Measurements from ENCODE around the gene TMEM37. TPM values are rescaled to one million over a fixed set of nuclear protein-coding genes. Genes with fewer than 3 reads are reported as not detected.

TMEM37 gene
- total and polyA plus RNA-seq, 2 of the 13 experiments (the other 11 are each of a cell fraction or from before 2014, with no cell fraction given), result 37.7 to 115 TPM

DNA sequence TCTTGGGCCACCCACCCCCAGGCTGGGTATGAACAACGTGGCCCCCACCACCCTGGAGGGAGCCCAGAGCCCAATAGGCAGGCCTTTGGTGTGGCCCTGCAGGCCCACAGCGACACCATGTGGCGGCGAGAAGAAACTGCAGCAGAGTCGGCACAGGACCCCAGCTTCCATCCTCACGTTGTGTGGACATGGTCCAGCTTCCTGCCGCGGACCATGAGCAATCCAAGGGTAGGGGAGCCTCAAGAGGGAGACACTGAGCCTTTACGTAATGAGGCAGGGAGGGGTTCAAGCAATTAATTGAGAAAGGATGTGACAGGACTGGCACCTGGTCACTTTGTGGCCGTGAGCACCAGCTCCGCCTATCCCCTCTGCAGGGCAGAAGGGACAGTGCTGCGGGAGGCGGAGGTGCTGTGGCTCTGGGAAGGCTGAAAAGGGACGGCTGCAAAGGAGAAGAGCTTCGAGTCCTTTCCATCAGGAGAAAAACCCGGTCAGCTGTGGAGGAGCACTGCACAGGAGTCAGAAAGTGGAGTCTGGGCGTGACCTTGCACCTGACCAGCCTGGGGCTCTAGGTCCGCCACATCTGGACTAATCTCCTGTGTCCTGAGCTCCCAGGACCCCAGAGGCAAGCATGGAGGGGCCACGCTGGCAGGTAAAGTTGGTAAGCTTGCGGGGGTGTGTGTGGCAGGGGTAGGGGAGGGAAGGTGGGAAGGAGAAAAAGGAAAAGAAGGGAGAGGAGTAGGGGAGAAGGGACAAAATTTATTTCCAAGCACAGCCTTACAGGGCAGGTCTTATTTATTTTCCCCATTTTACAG, 44.9 kb downstream of the TMEM37 start (continued):
- TF ChIP-seq ZNF652 (CRISPR knock-in tag; IDR thresholded peaks at IDR 0.05; ENCODE audit: borderline replicate concordance, low read depth) (peak; percentile 49; the same call in 1 of the 2 replicates), SCMH1 (CRISPR knock-in tag; IDR thresholded peaks at IDR 0.05; ENCODE audit: borderline replicate concordance) (no peak), SMARCE1 (IDR thresholded peaks at IDR 0.05; ENCODE audit: borderline replicate concordance) (no peak), ZKSCAN5 (CRISPR knock-in tag; IDR thresholded peaks at IDR 0.05) (no peak), CREM (IDR thresholded peaks at IDR 0.05) (no peak), CREM (CRISPR knock-in tag; IDR thresholded peaks at IDR 0.05) (no peak), ZNF572 (CRISPR knock-in tag; IDR thresholded peaks at IDR 0.05) (no peak), RAD51 (IDR thresholded peaks at IDR 0.05; ENCODE audit: borderline replicate concordance) (no peak), ZNF577 (CRISPR knock-in tag; IDR thresholded peaks at IDR 0.05; ENCODE audit: borderline replicate concordance, low read depth) (no peak), ZNF619 (CRISPR knock-in tag; IDR thresholded peaks at IDR 0.05) (0 out of 2 replicates have a peak, but pooled peaks have one; percentile 46), SETDB1 (CRISPR knock-in tag; IDR thresholded peaks at IDR 0.05; ENCODE audit: borderline replicate concordance) (no peak), SALL2 (CRISPR knock-in tag; IDR thresholded peaks at IDR 0.05) (no peak), ZNF724P (CRISPR knock-in tag; IDR thresholded peaks at IDR 0.05; ENCODE audit: borderline replicate concordance) (no peak), RFX1 (IDR thresholded peaks at IDR 0.05) (no peak), ZNF780A (CRISPR knock-in tag; IDR thresholded peaks at IDR 0.05) (no peak), ZNF598 (CRISPR knock-in tag; IDR thresholded peaks at IDR 0.05; ENCODE audit: borderline replicate concordance) (no peak; the same call in 1 of the 2 replicates), ARNT2 (CRISPR knock-in tag; IDR thresholded peaks at IDR 0.05; ENCODE audit: low read depth) (no peak)
- TF ChIP-seq, protein P1, sequence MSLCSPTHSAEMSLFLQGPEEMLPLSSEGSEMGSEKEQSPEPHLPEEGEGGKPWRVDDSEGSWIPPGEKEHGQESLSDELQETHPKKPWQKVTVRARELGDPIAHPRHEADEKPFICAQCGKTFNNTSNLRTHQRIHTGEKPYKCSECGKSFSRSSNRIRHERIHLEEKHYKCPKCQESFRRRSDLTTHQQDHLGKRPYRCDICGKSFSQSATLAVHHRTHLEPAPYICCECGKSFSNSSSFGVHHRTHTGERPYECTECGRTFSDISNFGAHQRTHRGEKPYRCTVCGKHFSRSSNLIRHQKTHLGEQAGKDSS (CRISPR knock-in tag; IDR thresholded peaks at IDR 0.05; ENCODE audit: borderline replicate concordance, low read depth), result no peak; the same call in 1 of the 2 replicates
- TF ChIP-seq, protein P2, sequence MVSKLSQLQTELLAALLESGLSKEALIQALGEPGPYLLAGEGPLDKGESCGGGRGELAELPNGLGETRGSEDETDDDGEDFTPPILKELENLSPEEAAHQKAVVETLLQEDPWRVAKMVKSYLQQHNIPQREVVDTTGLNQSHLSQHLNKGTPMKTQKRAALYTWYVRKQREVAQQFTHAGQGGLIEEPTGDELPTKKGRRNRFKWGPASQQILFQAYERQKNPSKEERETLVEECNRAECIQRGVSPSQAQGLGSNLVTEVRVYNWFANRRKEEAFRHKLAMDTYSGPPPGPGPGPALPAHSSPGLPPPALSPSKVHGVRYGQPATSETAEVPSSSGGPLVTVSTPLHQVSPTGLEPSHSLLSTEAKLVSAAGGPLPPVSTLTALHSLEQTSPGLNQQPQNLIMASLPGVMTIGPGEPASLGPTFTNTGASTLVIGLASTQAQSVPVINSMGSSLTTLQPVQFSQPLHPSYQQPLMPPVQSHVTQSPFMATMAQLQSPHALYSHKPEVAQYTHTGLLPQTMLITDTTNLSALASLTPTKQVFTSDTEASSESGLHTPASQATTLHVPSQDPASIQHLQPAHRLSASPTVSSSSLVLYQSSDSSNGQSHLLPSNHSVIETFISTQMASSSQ (IDR thresholded peaks at IDR 0.05; ENCODE audit: low read depth), result no peak; the same call in 1 of the 2 replicates
- TF ChIP-seq, protein P2 (CRISPR knock-in tag; IDR thresholded peaks at IDR 0.05; ENCODE audit: borderline replicate concordance), result no peak
- TF ChIP-seq, protein P3, sequence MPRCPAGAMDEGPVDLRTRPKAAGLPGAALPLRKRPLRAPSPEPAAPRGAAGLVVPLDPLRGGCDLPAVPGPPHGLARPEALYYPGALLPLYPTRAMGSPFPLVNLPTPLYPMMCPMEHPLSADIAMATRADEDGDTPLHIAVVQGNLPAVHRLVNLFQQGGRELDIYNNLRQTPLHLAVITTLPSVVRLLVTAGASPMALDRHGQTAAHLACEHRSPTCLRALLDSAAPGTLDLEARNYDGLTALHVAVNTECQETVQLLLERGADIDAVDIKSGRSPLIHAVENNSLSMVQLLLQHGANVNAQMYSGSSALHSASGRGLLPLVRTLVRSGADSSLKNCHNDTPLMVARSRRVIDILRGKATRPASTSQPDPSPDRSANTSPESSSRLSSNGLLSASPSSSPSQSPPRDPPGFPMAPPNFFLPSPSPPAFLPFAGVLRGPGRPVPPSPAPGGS (CRISPR knock-in tag; IDR thresholded peaks at IDR 0.05), result no peak
- TF ChIP-seq, protein P4, sequence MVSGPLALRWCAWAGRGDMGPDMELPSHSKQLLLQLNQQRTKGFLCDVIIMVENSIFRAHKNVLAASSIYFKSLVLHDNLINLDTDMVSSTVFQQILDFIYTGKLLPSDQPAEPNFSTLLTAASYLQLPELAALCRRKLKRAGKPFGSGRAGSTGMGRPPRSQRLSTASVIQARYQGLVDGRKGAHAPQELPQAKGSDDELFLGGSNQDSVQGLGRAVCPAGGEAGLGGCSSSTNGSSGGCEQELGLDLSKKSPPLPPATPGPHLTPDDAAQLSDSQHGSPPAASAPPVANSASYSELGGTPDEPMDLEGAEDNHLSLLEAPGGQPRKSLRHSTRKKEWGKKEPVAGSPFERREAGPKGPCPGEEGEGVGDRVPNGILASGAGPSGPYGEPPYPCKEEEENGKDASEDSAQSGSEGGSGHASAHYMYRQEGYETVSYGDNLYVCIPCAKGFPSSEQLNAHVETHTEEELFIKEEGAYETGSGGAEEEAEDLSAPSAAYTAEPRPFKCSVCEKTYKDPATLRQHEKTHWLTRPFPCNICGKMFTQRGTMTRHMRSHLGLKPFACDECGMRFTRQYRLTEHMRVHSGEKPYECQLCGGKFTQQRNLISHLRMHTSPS (CRISPR knock-in tag; IDR thresholded peaks at IDR 0.05; ENCODE audit: low read depth), result peak; percentile 33; the same call in 1 of the 2 replicates

Measured in HepG2 (cell line).